Type B pancreatic cell (in vitro differentiated cells): ENCODE measurements around the gene PHPT1. TPM values are rescaled to one million over a fixed set of nuclear protein-coding genes. Genes with fewer than 3 reads are reported as not detected.

Experiments used
- DNase-seq: peaks from one replicate; pipeline ENCODE4 v3.0.0; 2021; ENCODE audit warnings: mixed read lengths; ENCODE audit not compliant: unreplicated experiment; ENCODE audit errors: extremely low spot score
- H3K27ac Mint-ChIP-seq: 2 replicates; pipeline ENCODE4 v1.8.0; 2021; ENCODE audit warnings: mild to moderate bottlenecking, mixed read lengths
- H3K27me3 Mint-ChIP-seq: 2 replicates; pipeline ENCODE4 v1.8.0; 2021; ENCODE audit warnings: mixed read lengths
- H3K36me3 Mint-ChIP-seq: 2 replicates; pipeline ENCODE4 v1.8.0; 2021; ENCODE audit warnings: mixed read lengths
- H3K4me1 Mint-ChIP-seq: one replicate; pipeline ENCODE4 v1.8.0; 2021; ENCODE audit warnings: mixed read lengths; ENCODE audit not compliant: unreplicated experiment
- H3K4me3 Mint-ChIP-seq: 2 replicates; pipeline ENCODE4 v1.8.0; 2021; ENCODE audit warnings: mild to moderate bottlenecking, mixed read lengths
- H3K9me3 Mint-ChIP-seq: 2 replicates; pipeline ENCODE4 v1.8.0; 2021; ENCODE audit warnings: mixed read lengths
- CTCF ChIP-seq: fragments of 200-600 bp; sonication (generic); conservative IDR thresholded peaks from 2 replicates; pipeline ENCODE4 v1.5.0; 2021; ENCODE audit warnings: antibody characterized with exemption, mild to moderate bottlenecking
- total RNA-seq: library from RNA; stranded (reverse); gene quantifications from 2 replicates; pipeline ENCODE4 v1.2.1, GENCODE V29; 2021; ENCODE audit warnings: low replicate concordance

The PHPT1 gene
- total RNA-seq, 1 donor from 2014 or later, result 176 TPM

- DNase-seq, result no peak
- peaks cover 13% of the 10 kb centered on the region for H3K27me3 Mint-ChIP-seq
- H3K27ac Mint-ChIP-seq, result no peak overlapping the region
- H3K9me3 Mint-ChIP-seq, result no peaks in the 10 kb centered on the region
- peak overlapping the region; percentile 94 for H3K4me3 Mint-ChIP-seq
- TF ChIP-seq CTCF, result no peak
- H3K36me3 Mint-ChIP-seq, result no peaks in the 10 kb centered on the region
- no peaks in the 10 kb centered on the region for H3K4me1 Mint-ChIP-seq
Observed at GRCh38 chr9:136850866-136851775, 1.9 kb downstream of the PHPT1 start.

- no peak for TF ChIP-seq CTCF
- Mint-ChIP-seq H3K9me3 (no peaks in the 10 kb centered on the region), H3K27ac (no peak within 1 kb of the TSS), H3K4me1 (no peaks in the 10 kb centered on the region), H3K36me3 (no peaks in the 10 kb centered on the region), H3K4me3 (peak within 1 kb of the TSS; percentile 55), H3K27me3 (peaks cover 8% of the 10 kb centered on the region)
- DNase-seq, result no peak
Observed at GRCh38 chr9:136851941-136852663, 2.9 kb downstream of the PHPT1 start, which contains the start of gene MAMDC4. TSS of gene MAMDC4 (plus strand) at chr9:136852346. CDS start at chr9:136852417, 71 bp downstream.

- H3K4me3 Mint-ChIP-seq, result no peak overlapping the region
- no peaks in the 10 kb centered on the region for H3K36me3 Mint-ChIP-seq
- TF ChIP-seq CTCF, result no peak
- H3K27ac Mint-ChIP-seq, result no peak overlapping the region
- DNase-seq, result no peak
- no peaks in the 10 kb centered on the region for H3K4me1 Mint-ChIP-seq
- H3K9me3 Mint-ChIP-seq, result no peaks in the 10 kb centered on the region
- H3K27me3 Mint-ChIP-seq, result peaks cover 3% of the 10 kb centered on the region
Observed at GRCh38 chr9:136852664-136853595, 3.7 kb downstream of the PHPT1 start.

- no peaks in the 10 kb centered on the region for H3K36me3 Mint-ChIP-seq
- no peaks in the 10 kb centered on the region for H3K9me3 Mint-ChIP-seq
- H3K4me1 Mint-ChIP-seq, result no peaks in the 10 kb centered on the region
- no peak overlapping the region for H3K27ac Mint-ChIP-seq
- DNase-seq, result no peak
- peaks cover 3% of the 10 kb centered on the region for H3K27me3 Mint-ChIP-seq
- TF ChIP-seq CTCF, result no peak
- H3K4me3 Mint-ChIP-seq, result no peak overlapping the region
Observed at GRCh38 chr9:136853596-136854112, 4.4 kb downstream of the PHPT1 start.
